K562 (cell line): ENCODE data around the gene HIPK2. TPM values are rescaled to one million over a fixed set of nuclear protein-coding genes. Genes with fewer than 3 reads are reported as not detected.

ENCODE experiments used
- ARID2 ChIP-seq: fragments of 450-650 bp; IDR thresholded peaks from 2 replicates; pipeline ENCODE4 v1.6.1; 2017; ENCODE audit warnings: antibody characterized with exemption, mild to moderate bottlenecking
- C11orf30 ChIP-seq: fragments of 450-650 bp; IDR thresholded peaks from 2 replicates; pipeline ENCODE4 v1.6.1; 2016; ENCODE audit warnings: low read depth, mild to moderate bottlenecking
- CBX3 ChIP-seq, 2 experiments: IDR thresholded peaks; 1 replicate in 1 of 2; 2 replicates in 1 of 2; pipeline ENCODE4 v1.6.1; 2012; ENCODE audit warnings: inconsistent platforms in 2 of 2, low read length in 2 of 2, borderline replicate concordance in 1 of 2, control low read depth in 1 of 2
- CHAMP1 ChIP-seq: fragments of 450-650 bp; IDR thresholded peaks from 2 replicates; pipeline ENCODE4 v1.6.1; 2016; ENCODE audit warnings: mild to moderate bottlenecking
- CREM ChIP-seq: IDR thresholded peaks from 2 replicates; pipeline ENCODE4 v1.6.1; 2014; ENCODE audit warnings: antibody characterized with exemption, low read depth
- ETV1 ChIP-seq: fragments of 450-650 bp; conservative IDR thresholded peaks from 2 replicates; pipeline ENCODE4 v1.6.1; 2016; ENCODE audit warnings: missing genetic modification characterization, control low read depth, low read depth, missing compliant biosample characterization
- FOXK1 ChIP-seq: sonication (generic); formaldehyde crosslinking; IDR thresholded peaks from 2 replicates; pipeline ENCODE4 v1.8.0; 2022; ENCODE audit warnings: missing genetic modification reagents, mild to moderate bottlenecking, borderline replicate concordance
- FOXK2 ChIP-seq, 2 experiments: fragments of 450-650 bp; IDR thresholded peaks in 1 of 2; conservative IDR thresholded peaks in 1 of 2; 2 replicates each; pipeline ENCODE4 v1.6.1; 2016; ENCODE audit warnings: low read depth in 2 of 2, mild to moderate bottlenecking in 1 of 2
- HMG20A ChIP-seq: fragments of 450-650 bp; formaldehyde crosslinking; conservative IDR thresholded peaks from 2 replicates; pipeline ENCODE4 v1.4.0; 2020; ENCODE audit warnings: mild to moderate bottlenecking, mixed read lengths
- KLF1 ChIP-seq: fragments of 450-650 bp; IDR thresholded peaks from 2 replicates; pipeline ENCODE4 v1.6.1; 2016; ENCODE audit warnings: missing genetic modification characterization, missing compliant biosample characterization
- LCOR ChIP-seq: sonication (generic); formaldehyde crosslinking; IDR thresholded peaks from 2 replicates; pipeline ENCODE4 v1.8.0; 2022; ENCODE audit warnings: mild to moderate bottlenecking, missing genetic modification reagents
- MECOM ChIP-seq: fragments of 250-450 bp; sonication (Bioruptor Pico); IDR thresholded peaks from 2 replicates; pipeline ENCODE4 v1.8.0; 2022; ENCODE audit warnings: inconsistent platforms
- MEF2D ChIP-seq: conservative IDR thresholded peaks from 2 replicates; pipeline ENCODE4 v1.6.1; 2016; ENCODE audit warnings: low read depth, missing genetic modification characterization, missing compliant biosample characterization
- MTA1 ChIP-seq: fragments of 450-650 bp; IDR thresholded peaks from 2 replicates; pipeline ENCODE4 v1.6.1; 2017; ENCODE audit warnings: borderline replicate concordance
- NFE2L1 ChIP-seq: fragments of 450-650 bp; IDR thresholded peaks from 2 replicates; pipeline ENCODE4 v1.6.1; 2016; ENCODE audit warnings: missing genetic modification characterization, low read depth, mild to moderate bottlenecking, missing compliant biosample characterization, moderate library complexity, borderline replicate concordance
- RFX5 ChIP-seq: IDR thresholded peaks from 2 replicates; pipeline ENCODE4 v1.6.1; 2011; ENCODE audit warnings: low read depth, mild to moderate bottlenecking, improper control_type of control experiment, low read length
- SRF ChIP-seq, 2 experiments: fragments of 250-450, 450-650 bp in 1 of 2; sonication (Bioruptor Pico) in 1 of 2; sonication (generic) in 1 of 2; formaldehyde crosslinking; IDR thresholded peaks; 2 replicates each; pipeline versions ENCODE4 v1.5.0 to v1.5.1; 2020 to 2022; ENCODE audit warnings: mild to moderate bottlenecking in 1 of 2, missing genetic modification reagents in 1 of 2
- ZNF764 ChIP-seq: fragments of 250-450 bp; sonication (Bioruptor Pico); IDR thresholded peaks from 2 replicates; pipeline ENCODE4 v1.4.0; 2020; ENCODE audit warnings: low read depth, mild to moderate bottlenecking, moderate library complexity
- polyA plus RNA-seq, 8 experiments: library from polyadenylated mRNA; depleted of rRNA in 4 of 8; stranded (reverse) in 5 of 8; unstranded in 3 of 8; fragments of >200 nt; fragmentation: Nextera tagmentation in 2 of 8; fragmentation: Illumina TruSeq in 1 of 8; extraction: Ambion mirVana in 2 of 8; extraction: Trizol in 1 of 8; gene quantifications; 2 replicates each; pipeline versions ENCODE4 v1.2.1 to v1.2.3, GENCODE V29; 2011 to 2014; ENCODE audit warnings: inconsistent platforms in 1 of 8, missing spikeins in 1 of 8
- total RNA-seq, 7 experiments: library from RNA; depleted of rRNA in 6 of 7; stranded (reverse); fragments of >200 nt in 6 of 7; fragmentation: Illumina TruSeq in 2 of 7; extraction: Trizol in 2 of 7; gene quantifications; 2 replicates each; pipeline versions ENCODE4 v1.2.1 to v1.2.3, GENCODE V29; 2011 to 2021; ENCODE audit warnings: low replicate concordance in 1 of 7
- TF ChIP-seq, protein P1 (sequence below), 2 experiments: fragments of 450-650 bp in 1 of 2; sonication (generic) in 1 of 2; formaldehyde crosslinking in 1 of 2; IDR thresholded peaks in 1 of 2; conservative IDR thresholded peaks in 1 of 2; 2 replicates each; pipeline versions ENCODE4 v1.6.1 to v1.8.1; 2016 to 2023; ENCODE audit warnings: mild to moderate bottlenecking in 2 of 2, moderate library complexity in 2 of 2, inconsistent platforms in 1 of 2, missing genetic modification reagents in 1 of 2
- TF ChIP-seq, protein P2 (sequence below): sonication (generic); formaldehyde crosslinking; IDR thresholded peaks from 2 replicates; pipeline ENCODE4 v1.8.1; 2022; ENCODE audit warnings: missing genetic modification reagents
- TF ChIP-seq, protein P3 (sequence below): sonication (generic); formaldehyde crosslinking; IDR thresholded peaks from 2 replicates; pipeline ENCODE4 v1.8.0; 2022; ENCODE audit warnings: mild to moderate bottlenecking, low read depth, missing genetic modification reagents

The HIPK2 gene
- total and polyA plus RNA-seq, 9 of the 15 experiments (the other 6 are each of a cell fraction or from before 2014, with no cell fraction given), result 0.69 to 19.8 (median 5.1) TPM

DNA sequence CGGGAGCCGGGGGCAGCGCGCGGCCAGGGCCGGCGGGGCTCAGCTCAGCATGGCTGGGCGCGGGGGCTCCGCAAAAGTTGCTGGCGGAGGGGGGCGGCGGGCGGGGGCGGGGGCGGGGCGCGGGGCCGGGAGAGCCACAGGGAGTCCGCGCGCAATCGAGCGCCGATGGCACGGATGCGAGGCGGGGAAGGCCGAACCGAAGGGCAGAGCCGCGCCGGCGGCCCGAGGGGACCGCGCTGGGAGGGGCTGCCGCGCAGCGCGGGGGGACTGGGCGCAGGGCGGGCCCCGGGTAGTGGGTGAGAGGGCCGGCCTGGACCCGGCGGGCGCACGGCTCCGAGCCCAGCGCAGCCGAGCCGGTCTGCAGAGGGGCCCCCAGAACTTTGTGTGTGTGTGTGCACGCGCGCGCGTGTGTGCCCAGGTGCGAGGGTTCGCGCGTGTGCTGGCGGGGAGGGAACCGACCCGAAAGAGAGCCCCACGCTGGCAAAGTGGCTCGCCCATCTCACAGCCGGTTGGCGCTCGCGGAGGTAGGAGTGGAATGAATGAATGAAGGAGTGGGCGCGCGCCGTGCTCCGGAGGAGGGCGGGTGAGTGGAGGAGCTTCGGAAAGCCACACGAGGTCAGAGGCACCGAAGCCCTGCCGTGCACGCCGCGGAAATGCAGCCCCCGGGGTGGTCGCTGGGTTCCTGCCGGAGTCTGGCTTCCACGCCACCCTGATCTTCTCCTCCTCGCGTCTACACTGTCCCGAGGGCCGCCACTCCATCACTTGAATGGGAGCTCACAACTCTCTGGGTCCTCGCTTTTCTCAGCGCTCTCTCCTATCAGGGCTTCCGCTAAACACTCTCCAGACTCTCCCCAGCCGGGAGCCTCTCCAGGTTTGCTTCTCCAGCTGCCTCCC is at the start of gene HIPK2 (continued):
- TF ChIP-seq FOXK1 (CRISPR knock-in tag) (no peak), FOXK2 (conservative IDR thresholded peaks at IDR 0.05 in 1 of 2, IDR thresholded peaks at IDR 0.05 in 1 of 2; ENCODE audit: low read depth in 2 of 2) (no peak), ETV1 (0 out of 2 replicates have a peak, but pooled peaks have one; percentile 4), RFX5 (no peak), MECOM (CRISPR knock-in tag) (no peak), CREM (peak; percentile 68), MEF2D (tag) (0 out of 2 replicates have a peak, but pooled peaks have one; percentile 32), KLF1 (tag) (peak; percentile 79), ARID2 (no peak), MTA1 (no peak), NFE2L1 (no peak), CBX3 (IDR thresholded peaks at IDR 0.05; ENCODE audit: borderline replicate concordance in 1 of 2, low read length in 2 of 2) (no peak), CHAMP1 (no peak), ZNF764 (CRISPR knock-in tag) (no peak), HMG20A (no peak), SRF (CRISPR knock-in tag; IDR thresholded peaks at IDR 0.05) (0 out of 4 replicates have a peak, but pooled peaks of 1 of the 2 experiments have one; percentile 46), LCOR (CRISPR knock-in tag) (peak; percentile 41; the same call in 1 of the 2 replicates), C11orf30 (no peak)
- TF ChIP-seq, protein P1, sequence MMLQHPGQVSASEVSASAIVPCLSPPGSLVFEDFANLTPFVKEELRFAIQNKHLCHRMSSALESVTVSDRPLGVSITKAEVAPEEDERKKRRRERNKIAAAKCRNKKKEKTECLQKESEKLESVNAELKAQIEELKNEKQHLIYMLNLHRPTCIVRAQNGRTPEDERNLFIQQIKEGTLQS (IDR thresholded peaks at IDR 0.05), result no peak
- TF ChIP-seq, protein P1 (CRISPR knock-in tag; conservative IDR thresholded peaks at IDR 0.05), result 0 out of 2 replicates have a peak, but pooled peaks have one; percentile 23
- TF ChIP-seq, protein P2, sequence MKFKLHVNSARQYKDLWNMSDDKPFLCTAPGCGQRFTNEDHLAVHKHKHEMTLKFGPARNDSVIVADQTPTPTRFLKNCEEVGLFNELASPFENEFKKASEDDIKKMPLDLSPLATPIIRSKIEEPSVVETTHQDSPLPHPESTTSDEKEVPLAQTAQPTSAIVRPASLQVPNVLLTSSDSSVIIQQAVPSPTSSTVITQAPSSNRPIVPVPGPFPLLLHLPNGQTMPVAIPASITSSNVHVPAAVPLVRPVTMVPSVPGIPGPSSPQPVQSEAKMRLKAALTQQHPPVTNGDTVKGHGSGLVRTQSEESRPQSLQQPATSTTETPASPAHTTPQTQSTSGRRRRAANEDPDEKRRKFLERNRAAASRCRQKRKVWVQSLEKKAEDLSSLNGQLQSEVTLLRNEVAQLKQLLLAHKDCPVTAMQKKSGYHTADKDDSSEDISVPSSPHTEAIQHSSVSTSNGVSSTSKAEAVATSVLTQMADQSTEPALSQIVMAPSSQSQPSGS (CRISPR knock-in tag), result no peak
- TF ChIP-seq, protein P3, sequence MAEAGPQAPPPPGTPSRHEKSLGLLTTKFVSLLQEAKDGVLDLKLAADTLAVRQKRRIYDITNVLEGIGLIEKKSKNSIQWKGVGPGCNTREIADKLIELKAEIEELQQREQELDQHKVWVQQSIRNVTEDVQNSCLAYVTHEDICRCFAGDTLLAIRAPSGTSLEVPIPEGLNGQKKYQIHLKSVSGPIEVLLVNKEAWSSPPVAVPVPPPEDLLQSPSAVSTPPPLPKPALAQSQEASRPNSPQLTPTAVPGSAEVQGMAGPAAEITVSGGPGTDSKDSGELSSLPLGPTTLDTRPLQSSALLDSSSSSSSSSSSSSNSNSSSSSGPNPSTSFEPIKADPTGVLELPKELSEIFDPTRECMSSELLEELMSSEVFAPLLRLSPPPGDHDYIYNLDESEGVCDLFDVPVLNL (CRISPR knock-in tag), result no peak; the same call in 1 of the 2 replicates
